Prostate gland (tissue), 2 donors: ENCODE data around the gene KIAA1191.

Experiments used
- CTCF ChIP-seq, 4 experiments: fragments of 200-600 bp in 2 of 4; fragments of 450-650 bp in 2 of 4; sonication (generic) in 2 of 4; IDR thresholded peaks; 1 replicate in 3 of 4; 2 replicates in 1 of 4; pipeline ENCODE4 v1.5.1; 2016 to 2019; ENCODE audit warnings: antibody characterized with exemption in 4 of 4, mild to moderate bottlenecking in 2 of 4, moderate library complexity in 2 of 4
- POLR2A ChIP-seq: fragments of 450-650 bp; IDR thresholded peaks from one replicate; pipeline ENCODE4 v1.6.1; 2016; ENCODE audit warnings: antibody characterized with exemption, mild to moderate bottlenecking
- POLR2AphosphoS5 ChIP-seq: sonication (generic); formaldehyde crosslinking; IDR thresholded peaks from one replicate; pipeline ENCODE4 v1.6.1; 2017; ENCODE audit warnings: antibody characterized with exemption

- TF ChIP-seq CTCF (IDR thresholded peaks at IDR 0.05) (no peak), POLR2A (no peak), POLR2AphosphoS5 (no peak)
Observed at GRCh38 chr5:176382721-176383120, 21.2 kb upstream of the KIAA1191 start.
